Ovary (tissue), 9 donors: Measurements from ENCODE around the gene HKDC1. TPM values are rescaled to one million over a fixed set of nuclear protein-coding genes. Genes with fewer than 3 reads are reported as not detected.

ENCODE experiments used
- DNase-seq, 5 donors: peaks; one replicate each; pipeline ENCODE4 v3.0.0-alpha.2; 2019 to 2020
- H3K27ac ChIP-seq, 2 donors: fragments of 200-600 bp; one replicate each; pipeline versions ENCODE4 v1.5.1 to v1.8.0; 2019 to 2022
- H3K27me3 ChIP-seq: fragments of 200-600 bp; one replicate; pipeline ENCODE4 v1.8.0; 2022
- H3K36me3 ChIP-seq: fragments of 200-600 bp; sonication (generic); one replicate; pipeline ENCODE4 v1.5.1; 2019
- H3K4me1 ChIP-seq: one replicate; pipeline ENCODE4 v1.8.1; 2013; ENCODE audit warnings: mild to moderate bottlenecking, moderate library complexity; ENCODE audit not compliant: insufficient read depth
- H3K4me3 ChIP-seq: fragments of 200-600 bp; sonication (generic); one replicate; pipeline ENCODE4 v1.5.1; 2017
- H3K9me3 ChIP-seq, 2 donors: fragments of 200-600 bp in 1 of 2; sonication (generic) in 1 of 2; one replicate each; pipeline versions ENCODE4 v1.5.1 to v1.8.1; 2013 to 2019; ENCODE audit warnings: mild to moderate bottlenecking in 1 of 2, moderate library complexity in 1 of 2
- EP300 ChIP-seq: sonication (generic); formaldehyde crosslinking; IDR thresholded peaks from one replicate; pipeline ENCODE4 v1.6.1; 2017; ENCODE audit warnings: antibody characterized with exemption
- POLR2A ChIP-seq: fragments of 450-650 bp; IDR thresholded peaks from one replicate; pipeline ENCODE4 v1.6.1; 2017; ENCODE audit warnings: antibody characterized with exemption, mild to moderate bottlenecking, moderate library complexity
- whole genome bisulfite sequencing, 3 donors: extraction: QIAGEN DNeasy Blood & Tissue Kit in 1 of 3; methylation state at CpG; one replicate each; pipeline versions ENCODE4 v1.1.5 to v1.1.7; 2013 to 2017; 5-methylcytosine and 5-hydroxymethylcytosine counted together
- intact Hi-C, 4 donors: fragments of 100-400 bp; cut with DNase I; formaldehyde crosslinking; loops; one replicate each; pipeline versions ENCODE4 v1.11.0 to v1.15.1; 2022 to 2023
- polyA plus RNA-seq, 2 donors: library from polyadenylated mRNA; stranded (reverse); fragments of 200-250 nt in 1 of 2; fragments of 350-450 nt in 1 of 2; fragmentation: Illumina TruSeq in 1 of 2; extraction: RNeasy Lipid Tissue Mini Kit (QIAGEN cat#74804) in 1 of 2; gene quantifications; one replicate each; pipeline ENCODE4 v1.2.3, GENCODE V29; 2013 to 2014
- total RNA-seq, 7 donors: library from RNA; depleted of rRNA in 2 of 7; stranded (reverse); fragments of >200 nt in 2 of 7; fragmentation: NEBNext Ultra II Directional in 3 of 7; extraction: Animal tissue kit (Norgen Biotek cat#: 25700) in 3 of 7; gene quantifications; one replicate each; pipeline versions ENCODE4 v1.1.0 to v1.2.4, GENCODE V29; 2016 to 2023
- TF ChIP-seq, protein P1 (sequence below), 3 donors: fragments of 450-650 bp in 2 of 3; fragments of 200-600 bp in 1 of 3; IDR thresholded peaks; one replicate each; pipeline versions ENCODE4 v1.5.1 to v1.8.0; 2016 to 2022; ENCODE audit warnings: antibody characterized with exemption in 3 of 3, mild to moderate bottlenecking in 1 of 3
- donor health status: DM: no; HTN: no; CAD: no; lungs with moderate emphysema.
- donor health status: DM: no; HTN: no; CAD: no.
- donor health status: Bipolar disorder and iron deficiency.
- donor health status: DM: yes; HTN: yes; CAD: no.
- donor health status: DM: no; HTN: no; CAD: no.
- donor health status: DM: yes; HTN: yes; CAD: no.

HKDC1 gene
- total and polyA plus RNA-seq, 9 donors, result 0.01 to 6.4 (median 0.94) TPM; not detected in 2

DNA sequence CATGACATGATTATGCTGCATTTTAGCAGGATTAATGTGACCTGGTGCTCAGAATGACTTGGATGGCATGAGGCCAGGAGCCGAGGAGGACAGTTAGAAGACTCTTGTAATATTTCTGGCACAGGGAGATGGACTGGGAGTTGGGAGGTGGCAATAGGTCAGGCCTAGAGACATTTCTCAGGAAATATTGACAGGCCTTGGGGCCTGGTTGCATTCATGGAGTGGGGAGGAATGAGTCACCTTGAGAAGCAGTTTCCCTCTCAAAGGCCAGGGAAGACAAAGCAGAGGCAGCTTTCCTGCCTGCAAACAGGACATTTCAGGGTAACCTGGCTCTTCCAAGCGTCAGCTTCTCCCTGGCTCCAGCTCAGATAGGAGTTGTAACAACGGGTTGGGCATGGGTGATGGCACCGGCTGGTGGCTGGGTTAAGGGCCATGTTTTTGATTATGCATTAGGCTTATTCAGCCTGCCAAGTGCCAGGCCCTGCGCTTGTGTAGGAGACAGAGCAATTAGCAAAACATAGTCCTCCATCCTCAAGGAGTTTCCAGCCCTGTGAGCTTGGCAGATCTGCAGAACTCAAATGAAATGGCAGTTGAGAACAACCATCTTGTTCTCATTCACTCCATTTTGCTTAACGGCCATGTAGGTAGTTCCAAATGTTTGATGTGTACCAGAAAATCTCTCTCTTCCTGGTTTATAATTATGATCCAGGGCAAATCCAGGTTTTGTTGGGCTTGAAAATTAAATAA, 96.4 kb downstream of the HKDC1 start:
- H3K4me1 ChIP-seq, result peaks cover 10% of the 10 kb centered on the region
- no peak overlapping the region for H3K27ac ChIP-seq
- no peaks in the 10 kb centered on the region for H3K36me3 ChIP-seq
- TF ChIP-seq EP300 (no peak), POLR2A (no peak)
- TF ChIP-seq, protein P1, sequence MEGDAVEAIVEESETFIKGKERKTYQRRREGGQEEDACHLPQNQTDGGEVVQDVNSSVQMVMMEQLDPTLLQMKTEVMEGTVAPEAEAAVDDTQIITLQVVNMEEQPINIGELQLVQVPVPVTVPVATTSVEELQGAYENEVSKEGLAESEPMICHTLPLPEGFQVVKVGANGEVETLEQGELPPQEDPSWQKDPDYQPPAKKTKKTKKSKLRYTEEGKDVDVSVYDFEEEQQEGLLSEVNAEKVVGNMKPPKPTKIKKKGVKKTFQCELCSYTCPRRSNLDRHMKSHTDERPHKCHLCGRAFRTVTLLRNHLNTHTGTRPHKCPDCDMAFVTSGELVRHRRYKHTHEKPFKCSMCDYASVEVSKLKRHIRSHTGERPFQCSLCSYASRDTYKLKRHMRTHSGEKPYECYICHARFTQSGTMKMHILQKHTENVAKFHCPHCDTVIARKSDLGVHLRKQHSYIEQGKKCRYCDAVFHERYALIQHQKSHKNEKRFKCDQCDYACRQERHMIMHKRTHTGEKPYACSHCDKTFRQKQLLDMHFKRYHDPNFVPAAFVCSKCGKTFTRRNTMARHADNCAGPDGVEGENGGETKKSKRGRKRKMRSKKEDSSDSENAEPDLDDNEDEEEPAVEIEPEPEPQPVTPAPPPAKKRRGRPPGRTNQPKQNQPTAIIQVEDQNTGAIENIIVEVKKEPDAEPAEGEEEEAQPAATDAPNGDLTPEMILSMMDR (IDR thresholded peaks at IDR 0.05), result no peak
- DNase-seq, result peak in 2 of 5 donors; percentile 32 to 33
- no peaks in the 10 kb centered on the region for H3K27me3 ChIP-seq
- no peaks in the 10 kb centered on the region for H3K9me3 ChIP-seq
- 71 to 79% (median 78%) methylated on average over 6 of the region's 6 CpGs for WGBS, 3 donors
- intact Hi-C loops, result loop anchor here in 1 of 4 donors (10.0 kb wide), 1 partner anchor 68 kb away; no protein-coding TSS in a partner anchor
- no peak overlapping the region for H3K4me3 ChIP-seq

Other genes with a start within 250 kb of the HKDC1 start
- 10 to 100 TPM; 21.2 to 29.2 (median 26.7) TPM for gene KIFBP, start 231.5 kb upstream of the HKDC1 start, total RNA-seq
- gene KIFBP, start 231.5 kb upstream of the HKDC1 start, polyA plus RNA-seq, result 10 to 100 TPM; 15.7 to 59.2 TPM
- 10 to 100 TPM; 22.0 to 95.2 (median 36.0) TPM for gene SRGN, start 132.2 kb upstream of the HKDC1 start, total RNA-seq
- gene SRGN, start 132.2 kb upstream of the HKDC1 start, polyA plus RNA-seq, result 100 to 1,000 TPM in 1 of 2 donors, 10 to 100 TPM in 1; 67.3 to 107 TPM
- gene VPS26A, start 96.2 kb upstream of the HKDC1 start, total RNA-seq, result 10 to 100 TPM; 21.3 to 52.4 (median 44.1) TPM
- gene VPS26A, start 96.2 kb upstream of the HKDC1 start, polyA plus RNA-seq, result 10 to 100 TPM; 27.8 to 65.4 TPM
- 10 to 100 TPM; 21.7 to 39.8 (median 28.4) TPM for gene SUPV3L1, start 40.1 kb upstream of the HKDC1 start, total RNA-seq
- gene SUPV3L1, start 40.1 kb upstream of the HKDC1 start, polyA plus RNA-seq, result 10 to 100 TPM; 23.6 to 35.0 TPM
- 10 to 100 TPM; 12.8 to 40.2 (median 35.8) TPM for gene HK1, start 58.2 kb downstream of the HKDC1 start, total RNA-seq
- gene HK1, start 58.2 kb downstream of the HKDC1 start, polyA plus RNA-seq, result 10 to 100 TPM; 19.9 to 63.1 TPM
- gene TACR2, start 196.6 kb downstream of the HKDC1 start, total RNA-seq, result 1 to 10 TPM; 1.0 to 6.2 (median 2.2) TPM
- 1 to 10 TPM; 1.4 to 2.5 TPM for gene TACR2, start 196.6 kb downstream of the HKDC1 start, polyA plus RNA-seq
- gene TSPAN15, start 231.1 kb downstream of the HKDC1 start, total RNA-seq, result 10 to 100 TPM in 3 of 7 donors, 1 to 10 TPM in 4; 2.8 to 13.7 (median 5.6) TPM
- gene TSPAN15, start 231.1 kb downstream of the HKDC1 start, polyA plus RNA-seq, result 10 to 100 TPM in 1 of 2 donors, 1 to 10 TPM in 1; 5.1 to 13.7 TPM